Endodermal cell (in vitro differentiated cells): ENCODE data around the gene MBOAT7. TPM values are rescaled to one million over a fixed set of nuclear protein-coding genes. Genes with fewer than 3 reads are reported as not detected.

Source experiments
- DNase-seq: peaks from one replicate; pipeline ENCODE4 v3.0.0-alpha.2; 2017
- H3K27ac ChIP-seq: 2 replicates; pipeline ENCODE4 v1.5.1; 2013; ENCODE audit warnings: mild to moderate bottlenecking, low read depth, low read length, moderate library complexity
- H3K27me3 ChIP-seq: 2 replicates; pipeline ENCODE4 v1.6.1; 2013; ENCODE audit warnings: mild to moderate bottlenecking, low read length, moderate library complexity; ENCODE audit not compliant: insufficient read depth, control insufficient read depth, poor library complexity, severe bottlenecking
- H3K36me3 ChIP-seq: 2 replicates; pipeline ENCODE4 v1.7.0; 2013; ENCODE audit warnings: mild to moderate bottlenecking, low read length, moderate library complexity; ENCODE audit not compliant: control insufficient read depth, insufficient read depth
- H3K4me1 ChIP-seq: one replicate; pipeline ENCODE4 v1.7.0; 2013; ENCODE audit warnings: low read length; ENCODE audit not compliant: control insufficient read depth, insufficient read depth
- H3K4me3 ChIP-seq: 2 replicates; pipeline ENCODE4 v1.5.1; 2013; ENCODE audit warnings: mild to moderate bottlenecking, low read length, moderate library complexity
- H3K9ac ChIP-seq: 2 replicates; pipeline ENCODE4 v1.6.1; 2013; ENCODE audit warnings: mild to moderate bottlenecking, low read length, moderate library complexity; ENCODE audit not compliant: poor library complexity, severe bottlenecking; ENCODE audit errors: extremely low read depth
- H3K9me3 ChIP-seq: 2 replicates; pipeline ENCODE4 v1.6.1; 2013; ENCODE audit warnings: mild to moderate bottlenecking, low read length, moderate library complexity; ENCODE audit not compliant: control insufficient read depth
- H3K27ac Mint-ChIP-seq: 2 replicates; pipeline ENCODE4 v1.8.0; 2020; ENCODE audit warnings: mixed read lengths
- H3K27me3 Mint-ChIP-seq: 2 replicates; pipeline ENCODE4 v1.8.0; 2021; ENCODE audit warnings: mild to moderate bottlenecking, mixed read lengths; ENCODE audit not compliant: insufficient read depth
- H3K36me3 Mint-ChIP-seq: 2 replicates; pipeline ENCODE4 v1.8.0; 2020; ENCODE audit warnings: low read depth, mixed read lengths
- H3K4me1 Mint-ChIP-seq: 2 replicates; pipeline ENCODE4 v1.8.0; 2020; ENCODE audit warnings: mixed read lengths
- H3K4me3 Mint-ChIP-seq: 2 replicates; pipeline ENCODE4 v1.8.0; 2020; ENCODE audit warnings: mild to moderate bottlenecking, moderate library complexity, mixed read lengths
- H3K9me3 Mint-ChIP-seq: 2 replicates; pipeline ENCODE4 v1.8.0; 2020; ENCODE audit warnings: mild to moderate bottlenecking, mixed read lengths
- WGBS, 2 experiments: methylation state at CpG; one replicate each; pipeline versions ENCODE4 v1.1.5 to v1.1.7; 2013; ENCODE audit warnings: missing lambda C conversion rate in 2 of 2, mixed read lengths in 1 of 2; ENCODE audit not compliant: insufficient coverage in 1 of 2, insufficient read length in 1 of 2; 5-methylcytosine and 5-hydroxymethylcytosine counted together
- total RNA-seq, 2 donors: library from RNA; stranded (reverse); fragmentation: NEBNext Ultra II Directional in 1 of 2; extraction: Animal tissue kit (Norgen Biotek cat#: 25700) in 1 of 2; gene quantifications; 2 replicates in 1 of 2; 3 replicates in 1 of 2; pipeline ENCODE4 v1.2.1, GENCODE V29; 2021
- TF ChIP-seq, protein P1 (sequence below): fragments of 200-600 bp; sonication (generic); conservative IDR thresholded peaks from 2 replicates; pipeline ENCODE4 v1.5.0; 2021; ENCODE audit warnings: antibody characterized with exemption, mild to moderate bottlenecking

Gene MBOAT7
- total RNA-seq, 2 donors from 2014 or later = 126 to 131 TPM

DNA sequence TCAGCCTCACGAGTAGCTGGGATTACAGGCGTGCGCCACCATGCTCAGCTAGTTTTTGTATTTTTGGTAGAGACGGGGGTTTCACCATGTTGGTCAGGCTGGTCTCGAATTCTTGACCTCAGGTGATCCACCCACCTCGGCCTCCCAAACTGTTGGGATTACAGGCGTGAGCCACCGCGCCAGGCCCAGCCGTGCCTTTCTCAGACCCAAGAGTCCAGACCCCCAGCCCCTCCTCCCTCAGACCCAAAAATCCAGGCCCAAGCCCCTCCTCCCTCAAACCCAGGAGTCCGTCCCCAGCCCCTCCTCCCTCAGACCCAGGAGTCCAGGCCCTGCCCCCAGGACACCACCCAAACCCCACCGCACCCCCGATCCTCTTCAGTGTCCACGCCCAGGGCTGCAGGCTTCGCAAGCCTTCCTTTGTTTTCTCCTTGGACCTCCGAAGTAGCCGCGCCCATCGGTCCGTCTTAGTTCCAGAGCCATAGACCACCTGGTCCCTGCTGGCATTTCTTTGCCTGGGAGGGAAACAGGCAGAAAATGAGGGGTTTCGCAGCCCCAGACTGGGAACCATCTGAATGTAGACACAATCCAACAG is 20.1 kb downstream of the MBOAT7 start:
- no peaks in the 10 kb centered on the region for H3K27me3 ChIP-seq
- no peak overlapping the region for H3K9ac ChIP-seq
- no peaks in the 10 kb centered on the region for H3K9me3 ChIP-seq
- H3K4me3 ChIP-seq = no peak overlapping the region
- Mint-ChIP-seq H3K27ac (no peak overlapping the region), H3K9me3 (peaks cover 3% of the 10 kb centered on the region), H3K4me1 (no peaks in the 10 kb centered on the region), H3K4me3 (no peak overlapping the region), H3K36me3 (no peaks in the 10 kb centered on the region), H3K27me3 (peaks cover 10% of the 10 kb centered on the region)
- 92% methylated on average over 6 to 21 of the region's 21 CpGs for WGBS, 2 experiments
- H3K27ac ChIP-seq = no peak overlapping the region
- no peaks in the 10 kb centered on the region for H3K36me3 ChIP-seq
- H3K4me1 ChIP-seq = no peaks in the 10 kb centered on the region
- TF ChIP-seq, protein P1, sequence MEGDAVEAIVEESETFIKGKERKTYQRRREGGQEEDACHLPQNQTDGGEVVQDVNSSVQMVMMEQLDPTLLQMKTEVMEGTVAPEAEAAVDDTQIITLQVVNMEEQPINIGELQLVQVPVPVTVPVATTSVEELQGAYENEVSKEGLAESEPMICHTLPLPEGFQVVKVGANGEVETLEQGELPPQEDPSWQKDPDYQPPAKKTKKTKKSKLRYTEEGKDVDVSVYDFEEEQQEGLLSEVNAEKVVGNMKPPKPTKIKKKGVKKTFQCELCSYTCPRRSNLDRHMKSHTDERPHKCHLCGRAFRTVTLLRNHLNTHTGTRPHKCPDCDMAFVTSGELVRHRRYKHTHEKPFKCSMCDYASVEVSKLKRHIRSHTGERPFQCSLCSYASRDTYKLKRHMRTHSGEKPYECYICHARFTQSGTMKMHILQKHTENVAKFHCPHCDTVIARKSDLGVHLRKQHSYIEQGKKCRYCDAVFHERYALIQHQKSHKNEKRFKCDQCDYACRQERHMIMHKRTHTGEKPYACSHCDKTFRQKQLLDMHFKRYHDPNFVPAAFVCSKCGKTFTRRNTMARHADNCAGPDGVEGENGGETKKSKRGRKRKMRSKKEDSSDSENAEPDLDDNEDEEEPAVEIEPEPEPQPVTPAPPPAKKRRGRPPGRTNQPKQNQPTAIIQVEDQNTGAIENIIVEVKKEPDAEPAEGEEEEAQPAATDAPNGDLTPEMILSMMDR = no peak
- no peak for DNase-seq

DNA sequence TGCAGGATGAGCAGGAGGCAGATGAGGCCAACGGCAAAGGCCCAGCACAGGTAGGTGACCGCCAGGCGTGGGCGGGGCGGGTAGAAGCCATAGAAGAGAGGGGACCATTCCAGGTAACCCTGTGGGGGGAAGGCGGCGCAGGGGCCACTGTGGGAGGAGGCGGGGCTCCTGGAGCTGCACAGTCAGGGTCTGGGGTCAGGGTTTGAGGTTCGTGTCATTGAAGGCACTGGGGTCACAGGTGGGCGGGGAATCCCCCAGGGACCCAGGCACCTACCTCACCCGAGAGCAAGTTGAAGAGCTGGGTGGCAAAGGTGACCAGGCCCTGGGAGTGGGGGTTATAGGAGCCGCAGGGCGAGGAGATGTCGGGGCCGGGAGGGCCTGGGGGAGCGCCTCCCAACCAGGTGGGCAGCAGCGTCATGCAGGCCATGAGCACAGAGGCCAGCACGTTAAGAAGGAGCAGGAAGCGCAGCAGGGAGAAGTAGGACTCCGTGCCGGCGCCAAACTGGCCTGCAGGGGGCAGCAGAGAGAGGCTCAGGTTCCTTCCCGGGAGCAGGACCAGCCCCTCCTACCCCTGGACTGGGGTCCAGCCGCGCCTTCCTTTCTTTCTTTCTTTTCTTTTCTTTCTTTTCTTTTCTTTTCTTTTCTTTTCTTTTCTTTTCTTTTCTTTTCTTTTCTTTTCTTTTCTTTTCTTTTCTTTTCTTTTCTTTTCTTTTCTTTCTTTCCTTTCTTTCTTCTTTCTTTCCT is 21.0 kb downstream of the MBOAT7 start:
- TF ChIP-seq, protein P1 = peak; percentile 87
- Histone ChIP-seq H3K27me3 (no peaks in the 10 kb centered on the region), H3K4me1 (no peaks in the 10 kb centered on the region), H3K36me3 (no peaks in the 10 kb centered on the region), H3K9ac (no peak overlapping the region), H3K9me3 (no peaks in the 10 kb centered on the region), H3K27ac (no peak overlapping the region), H3K4me3 (no peak overlapping the region)
- Mint-ChIP-seq H3K4me1 (no peaks in the 10 kb centered on the region), H3K27me3 (peaks cover 17% of the 10 kb centered on the region), H3K36me3 (no peaks in the 10 kb centered on the region), H3K4me3 (no peak overlapping the region), H3K27ac (no peak overlapping the region), H3K9me3 (peaks cover 3% of the 10 kb centered on the region)
- WGBS, 2 experiments = 9 to 38% methylated on average over 14 to 25 of the region's 25 CpGs
- peak; percentile 99 for DNase-seq

DNA sequence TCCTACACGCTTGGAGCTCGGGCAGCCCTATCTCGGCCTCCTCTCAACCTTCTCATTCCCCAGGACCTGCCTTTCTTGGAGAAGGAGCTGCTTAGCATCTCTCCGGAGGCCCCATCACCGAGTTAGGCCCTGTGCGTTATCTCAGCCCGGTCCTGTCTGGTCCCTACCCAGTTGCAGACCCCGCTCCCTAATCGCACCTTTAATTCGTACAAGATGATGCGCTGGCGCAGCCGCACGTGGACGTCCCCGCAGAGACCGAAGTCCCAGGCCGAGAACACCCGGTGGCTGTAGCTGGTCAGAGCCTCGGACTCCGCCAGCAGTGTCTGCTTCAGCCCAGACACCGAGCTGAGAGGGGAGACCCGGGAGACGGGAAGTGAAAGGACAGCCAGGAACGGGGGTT is 24.2 kb downstream of the MBOAT7 start:
- 93% methylated on average over 22 to 25 of the region's 25 CpGs for WGBS, 2 experiments

More for the DNA sequence above, 24.2 kb downstream of the MBOAT7 start:
- DNase-seq = no peak
- H3K27me3 Mint-ChIP-seq = peaks cover 28% of the 10 kb centered on the region
- H3K9me3 Mint-ChIP-seq = peaks cover 3% of the 10 kb centered on the region
- peaks cover 7% of the 10 kb centered on the region for H3K4me1 Mint-ChIP-seq
- H3K4me3 Mint-ChIP-seq = no peak overlapping the region
- H3K36me3 ChIP-seq = no peaks in the 10 kb centered on the region
- no peak overlapping the region for H3K27ac Mint-ChIP-seq
- H3K4me3 ChIP-seq = no peak overlapping the region
- H3K9ac ChIP-seq = no peak overlapping the region
- H3K27ac ChIP-seq = no peak overlapping the region
- H3K27me3 ChIP-seq = no peaks in the 10 kb centered on the region
- H3K9me3 ChIP-seq = no peaks in the 10 kb centered on the region
- TF ChIP-seq, protein P1 = no peak
- no peaks in the 10 kb centered on the region for H3K4me1 ChIP-seq
- peaks cover 2% of the 10 kb centered on the region for H3K36me3 Mint-ChIP-seq
